ENCODE results near the gene ALDH9A1. TPM values are rescaled to one million over a fixed set of nuclear protein-coding genes. Genes with fewer than 3 reads are reported as not detected.
A peak's percentile ranks its signal among the peaks of the same experiment; 100 is the strongest.

The ALDH9A1 gene
- total and polyA plus RNA-seq, 7 donors, result 39.5 to 98.5 (median 59.4) TPM

- H3K27ac ChIP-seq, result peak overlapping the region in 2 of 4 donors; percentile 0 to 3
- no peaks in the 10 kb centered on the region for H3K27me3 ChIP-seq
- peaks cover 0 to 40% (median 27%) of the 10 kb centered on the region in 4 donors for H3K4me1 ChIP-seq
- no peaks in the 10 kb centered on the region for H3K9me3 ChIP-seq
- TF ChIP-seq EP300 (IDR thresholded peaks at IDR 0.05) (no peak), CTCF (IDR thresholded peaks at IDR 0.05) (no peak), POLR2AphosphoS5 (IDR thresholded peaks at IDR 0.05) (no peak), POLR2A (IDR thresholded peaks at IDR 0.05) (no peak)
- peaks cover 0 to 44% (median 16%) of the 10 kb centered on the region in 4 donors for H3K36me3 ChIP-seq
- intact Hi-C loops (cut with DNase I), result no loop called here
- no peak overlapping the region for H3K4me3 ChIP-seq
- DNase-seq, result no peak
- WGBS, 2 donors, result 87 to 89% methylated on average over 7 of the region's 7 CpGs
Measured at GRCh38 chr1:165648919-165649572, 49.3 kb downstream of the ALDH9A1 start.

GRCh38 chr1:165647970-165648369 is 50.4 kb downstream of the ALDH9A1 start:
- Histone ChIP-seq H3K27ac (no peak overlapping the region), H3K4me1 (peaks cover 0 to 40% (median 27%) of the 10 kb centered on the region in 4 donors), H3K4me3 (no peak overlapping the region), H3K9me3 (no peaks in the 10 kb centered on the region), H3K27me3 (no peaks in the 10 kb centered on the region), H3K36me3 (peaks cover 0 to 33% (median 10%) of the 10 kb centered on the region in 4 donors)
- 61 to 87% methylated on average over 4 of the region's 4 CpGs for WGBS, 2 donors
- no peak for DNase-seq
- TF ChIP-seq EP300 (IDR thresholded peaks at IDR 0.05), result no peak
- no peak for TF ChIP-seq POLR2A (IDR thresholded peaks at IDR 0.05)
- TF ChIP-seq CTCF (IDR thresholded peaks at IDR 0.05), result no peak
- no peak for TF ChIP-seq POLR2AphosphoS5 (IDR thresholded peaks at IDR 0.05)
- intact Hi-C loops (cut with DNase I), result no loop called here

- H3K4me3 ChIP-seq, result no peak overlapping the region
- no peak for DNase-seq
- H3K27me3 ChIP-seq, result no peaks in the 10 kb centered on the region
- TF ChIP-seq CTCF (IDR thresholded peaks at IDR 0.05) (no peak), POLR2AphosphoS5 (IDR thresholded peaks at IDR 0.05) (no peak), POLR2A (IDR thresholded peaks at IDR 0.05) (no peak), EP300 (IDR thresholded peaks at IDR 0.05) (no peak)
- no peaks in the 10 kb centered on the region for H3K9me3 ChIP-seq
- peaks cover 0 to 28% (median 10%) of the 10 kb centered on the region in 4 donors for H3K36me3 ChIP-seq
- H3K4me1 ChIP-seq, result peaks cover 0 to 40% (median 27%) of the 10 kb centered on the region in 4 donors
- no peak overlapping the region for H3K27ac ChIP-seq
- intact Hi-C loops (cut with DNase I), result no loop called here
Measured at GRCh38 chr1:165647517-165647916, 50.8 kb downstream of the ALDH9A1 start.

- H3K27me3 ChIP-seq, result no peaks in the 10 kb centered on the region
- H3K36me3 ChIP-seq, result peaks cover 0 to 13% (median 6%) of the 10 kb centered on the region in 4 donors
- H3K9me3 ChIP-seq, result no peaks in the 10 kb centered on the region
- TF ChIP-seq CTCF (IDR thresholded peaks at IDR 0.05) (no peak), POLR2A (IDR thresholded peaks at IDR 0.05) (no peak), EP300 (IDR thresholded peaks at IDR 0.05) (no peak)
- no peak overlapping the region for H3K27ac ChIP-seq
- intact Hi-C loops (cut with DNase I), result no loop called here
- peaks cover 0 to 56% (median 38%) of the 10 kb centered on the region in 4 donors for H3K4me1 ChIP-seq
- DNase-seq, result no peak
- 15 to 59% methylated on average over 8 of the region's 8 CpGs for WGBS, 2 donors
- no peak overlapping the region for H3K4me3 ChIP-seq
Measured at GRCh38 chr1:165645654-165646366, 52.6 kb downstream of the ALDH9A1 start.
